GM12865 (cell line): Measurements from ENCODE around the gene ACTN1.

Source experiments
- DNase-seq: peaks from one replicate; pipeline ENCODE4 v3.0.0; 2010; ENCODE audit warnings: low read depth
- H3K4me3 ChIP-seq: 2 replicates; pipeline ENCODE4 v1.5.1; 2011; ENCODE audit warnings: mild to moderate bottlenecking, low read depth, low read length, control low read depth
- CTCF ChIP-seq: IDR thresholded peaks from 2 replicates; pipeline ENCODE4 v1.5.1; 2011; ENCODE audit warnings: low read length, control low read depth, low read depth, inconsistent platforms; ENCODE audit not compliant: insufficient read depth; ENCODE audit errors: missing control alignments

Gene ACTN1

GRCh38 chr14:68951800-68952530 is 27.1 kb downstream of the ACTN1 start:
- DNase-seq: no peak
- no peak for TF ChIP-seq CTCF
- no peak overlapping the region for H3K4me3 ChIP-seq

GRCh38 chr14:68951035-68951797 is 27.9 kb downstream of the ACTN1 start:
- DNase-seq: no peak
- no peak overlapping the region for H3K4me3 ChIP-seq
- TF ChIP-seq CTCF: no peak

GRCh38 chr14:68950111-68950510 is 29.0 kb downstream of the ACTN1 start:
- no peak for DNase-seq
- TF ChIP-seq CTCF: no peak
- no peak overlapping the region for H3K4me3 ChIP-seq

- TF ChIP-seq CTCF: no peak
- no peak for DNase-seq
- no peak overlapping the region for H3K4me3 ChIP-seq
Observed at GRCh38 chr14:68949601-68949965, 29.5 kb downstream of the ACTN1 start.

- no peak overlapping the region for H3K4me3 ChIP-seq
- no peak for DNase-seq
- TF ChIP-seq CTCF: no peak
Observed at GRCh38 chr14:68948686-68949600, 30.2 kb downstream of the ACTN1 start.

GRCh38 chr14:68947802-68948201 is 31.3 kb downstream of the ACTN1 start:
- no peak overlapping the region for H3K4me3 ChIP-seq
- DNase-seq: peak; percentile 26
- TF ChIP-seq CTCF: no peak
